HepG2 (cell line): Measurements from ENCODE around the gene UBTF. TPM values are rescaled to one million over a fixed set of nuclear protein-coding genes. Genes with fewer than 3 reads are reported as not detected.
A peak's percentile ranks its signal among the peaks of the same experiment; 100 is the strongest.

Experiments
- FOXO1 ChIP-seq: sonication (generic); formaldehyde crosslinking; IDR thresholded peaks from 2 replicates; pipeline ENCODE4 v1.4.0; 2020; ENCODE audit warnings: missing genetic modification reagents
- HNF1B ChIP-seq: sonication (generic); formaldehyde crosslinking; IDR thresholded peaks from 2 replicates; pipeline ENCODE4 v1.5.1; 2020; ENCODE audit warnings: mild to moderate bottlenecking, moderate library complexity, missing genetic modification reagents
- HNRNPH1 ChIP-seq: fragments of 200-400 bp; formaldehyde crosslinking; optimal IDR thresholded peaks from 2 replicates; pipeline ENCODE3; 2017; ENCODE audit warnings: mild to moderate bottlenecking, low read depth, low read length
- MTERF4 ChIP-seq: sonication (generic); formaldehyde crosslinking; IDR thresholded peaks from 2 replicates; pipeline ENCODE4 v1.8.0; 2023; ENCODE audit warnings: mild to moderate bottlenecking, missing genetic modification reagents
- PITX1 ChIP-seq: sonication (generic); formaldehyde crosslinking; IDR thresholded peaks from 2 replicates; pipeline ENCODE4 v1.5.1; 2020; ENCODE audit warnings: mild to moderate bottlenecking, missing genetic modification reagents
- POLR2AphosphoS2 ChIP-seq: IDR thresholded peaks from 2 replicates; pipeline ENCODE4 v1.6.1; 2011; ENCODE audit warnings: low read depth, low read length, improper control_type of control experiment
- POLR2G ChIP-seq: fragments of 200-400 bp; formaldehyde crosslinking; IDR thresholded peaks from 2 replicates; pipeline ENCODE4 v1.6.1; 2018; ENCODE audit warnings: mild to moderate bottlenecking, low read depth, low read length, moderate library complexity
- RERE ChIP-seq: IDR thresholded peaks from 2 replicates; pipeline ENCODE4 v1.6.1; 2016; ENCODE audit warnings: low read depth, missing genetic modification reagents, missing compliant biosample characterization
- SKI ChIP-seq: fragments of 450-650 bp; IDR thresholded peaks from one replicate; pipeline ENCODE4 v1.6.1; 2018; ENCODE audit warnings: mild to moderate bottlenecking; ENCODE audit not compliant: partially characterized antibody
- SNAPC5 ChIP-seq: sonication (generic); formaldehyde crosslinking; IDR thresholded peaks from 2 replicates; pipeline ENCODE4 v1.8.1; 2023; ENCODE audit warnings: mild to moderate bottlenecking, missing genetic modification reagents, borderline replicate concordance
- XBP1 ChIP-seq: sonication (generic); formaldehyde crosslinking; IDR thresholded peaks from 2 replicates; pipeline ENCODE4 v1.5.0; 2020; ENCODE audit warnings: missing genetic modification reagents
- ZBTB39 ChIP-seq: sonication (generic); formaldehyde crosslinking; IDR thresholded peaks from 2 replicates; pipeline ENCODE4 v1.5.0; 2020; ENCODE audit warnings: missing genetic modification reagents
- ZNF562 ChIP-seq: sonication (generic); formaldehyde crosslinking; IDR thresholded peaks from 2 replicates; pipeline ENCODE4 v1.8.0; 2022; ENCODE audit warnings: missing genetic modification reagents, borderline replicate concordance
- ZNF614 ChIP-seq: IDR thresholded peaks from 2 replicates; pipeline ENCODE4 v1.6.1; 2018; ENCODE audit warnings: missing biosample characterization, missing genetic modification reagents, inconsistent platforms, borderline replicate concordance
- ZNF878 ChIP-seq: sonication (generic); formaldehyde crosslinking; IDR thresholded peaks from 2 replicates; pipeline ENCODE4 v1.8.1; 2023; ENCODE audit warnings: mild to moderate bottlenecking, missing genetic modification reagents, moderate library complexity
- polyA plus RNA-seq, 8 experiments: library from polyadenylated mRNA; depleted of rRNA in 3 of 8; stranded (reverse) in 7 of 8; unstranded in 1 of 8; fragments of >200 nt; fragmentation: Illumina TruSeq in 4 of 8; extraction: Trizol in 4 of 8; gene quantifications; 2 replicates each; pipeline versions ENCODE4 v1.2.1 to v1.2.3, GENCODE V29; 2011 to 2016; ENCODE audit warnings: low read depth in 4 of 8, missing spikeins in 1 of 8, mixed read lengths in 1 of 8; ENCODE audit not compliant: insufficient read depth in 1 of 8
- total RNA-seq, 5 experiments: library from RNA; depleted of rRNA; stranded (reverse); fragments of >200 nt; fragmentation: Illumina TruSeq; extraction: Trizol; gene quantifications; 2 replicates each; pipeline ENCODE4 v1.2.3, GENCODE V29; 2016; ENCODE audit warnings: low read depth in 1 of 5

The UBTF gene
- total and polyA plus RNA-seq, 2 of the 13 experiments (the other 11 are each of a cell fraction or from before 2014, with no cell fraction given): 15.2 to 60.9 TPM

- TF ChIP-seq SNAPC5 (CRISPR knock-in tag) (no peak), MTERF4 (peak; percentile 32; the same call in 1 of the 2 replicates), XBP1 (CRISPR knock-in tag) (no peak), ZNF878 (CRISPR knock-in tag) (peak; percentile 41; the same call in 1 of the 2 replicates), ZBTB39 (CRISPR knock-in tag) (no peak), HNRNPH1 (no peak), ZNF562 (no peak), FOXO1 (CRISPR knock-in tag) (0 out of 2 replicates have a peak, but pooled peaks have one; percentile 19), POLR2G (peak; percentile 91), PITX1 (CRISPR knock-in tag) (no peak; the same call in 1 of the 2 replicates), SKI (peak; percentile 42), HNF1B (CRISPR knock-in tag) (peak; percentile 87), RERE (no peak), ZNF614 (CRISPR knock-in tag) (peak; percentile 31; the same call in 1 of the 2 replicates), POLR2AphosphoS2 (no peak)
Measured at GRCh38 chr17:44186307-44187130, 33.0 kb downstream of the UBTF start, which contains the start of gene TMUB2 (continued).
